ENCODE measurements around the gene DGKZ. TPM values are rescaled to one million over a fixed set of nuclear protein-coding genes. Genes with fewer than 3 reads are reported as not detected.

The DGKZ gene
- total RNA-seq, 3 donors from 2014 or later = 42.3 to 46.5 (median 46.2) TPM

- no peak for TF ChIP-seq POLR2AphosphoS5 (IDR thresholded peaks at IDR 0.05)
- H3K4me3 ChIP-seq = no peak overlapping the region
- DNase-seq (ENCODE audit: low spot score in 2 of 2) = no peak
- no peaks in the 10 kb centered on the region for H3K9me3 ChIP-seq
- peaks cover 0 to 11% of the 10 kb centered on the region in 2 donors for H3K27me3 ChIP-seq
- no peaks in the 10 kb centered on the region for H3K36me3 ChIP-seq
- H3K27ac ChIP-seq = no peak overlapping the region
- no peaks in the 10 kb centered on the region for H3K4me1 ChIP-seq
- intact Hi-C loops (cut with DNase I; ENCODE audit: low total_unique reads) = loop anchor here (2.0 kb wide), 1 partner anchor 45 kb away; no protein-coding TSS in a partner anchor
These were observed 9.5 kb upstream of the DGKZ start for GRCh38 chr11:46337626-46338345.

GRCh38 chr11:46338636-46338987, 8.7 kb upstream of the DGKZ start:
- Histone ChIP-seq H3K27ac (peak overlapping the region; percentile 61 to 77), H3K36me3 (no peaks in the 10 kb centered on the region), H3K4me1 (no peaks in the 10 kb centered on the region), H3K27me3 (peaks cover 0 to 3% of the 10 kb centered on the region in 2 donors), H3K4me3 (peak overlapping the region; percentile 21 to 57 (median 26)), H3K9me3 (no peaks in the 10 kb centered on the region)
- TF ChIP-seq POLR2A (IDR thresholded peaks at IDR 0.05) (no peak), CTCF (IDR thresholded peaks at IDR 0.05) (no peak), POLR2AphosphoS5 (IDR thresholded peaks at IDR 0.05) (no peak)
- no peak for DNase-seq (ENCODE audit: low spot score in 2 of 2)
- intact Hi-C loops (cut with DNase I; ENCODE audit: low total_unique reads) = loop anchor here (2.0 kb wide), 1 partner anchor 46 kb away; no protein-coding TSS in a partner anchor

- Histone ChIP-seq H3K36me3 (no peaks in the 10 kb centered on the region), H3K4me3 (peak overlapping the region; percentile 21 to 57 (median 26)), H3K4me1 (no peaks in the 10 kb centered on the region), H3K27ac (peak overlapping the region; percentile 61 to 77), H3K9me3 (no peaks in the 10 kb centered on the region), H3K27me3 (no peaks in the 10 kb centered on the region)
- TF ChIP-seq CTCF (IDR thresholded peaks at IDR 0.05) = no peak
- TF ChIP-seq POLR2A (IDR thresholded peaks at IDR 0.05) = no peak
- TF ChIP-seq POLR2AphosphoS5 (IDR thresholded peaks at IDR 0.05) = no peak
- intact Hi-C loops (cut with DNase I; ENCODE audit: low total_unique reads) = loop anchor here (2.0 kb wide), 1 partner anchor 46 kb away; no protein-coding TSS in a partner anchor
- DNase-seq (ENCODE audit: low spot score in 2 of 2) = no peak
These were observed 8.1 kb upstream of the DGKZ start for GRCh38 chr11:46338988-46339666.

- Histone ChIP-seq H3K4me1 (no peaks in the 10 kb centered on the region), H3K27me3 (no peaks in the 10 kb centered on the region), H3K36me3 (no peaks in the 10 kb centered on the region), H3K9me3 (no peaks in the 10 kb centered on the region), H3K27ac (peak overlapping the region; percentile 61 to 77), H3K4me3 (no peak overlapping the region)
- intact Hi-C loops (cut with DNase I; ENCODE audit: low total_unique reads) = loop anchor here (2.0 kb wide), 1 partner anchor 47 kb away; no protein-coding TSS in a partner anchor
- no peak for TF ChIP-seq POLR2A (IDR thresholded peaks at IDR 0.05)
- no peak for TF ChIP-seq CTCF (IDR thresholded peaks at IDR 0.05)
- TF ChIP-seq POLR2AphosphoS5 (IDR thresholded peaks at IDR 0.05) = no peak
- no peak for DNase-seq (ENCODE audit: low spot score in 2 of 2)
These were observed 7.4 kb upstream of the DGKZ start for GRCh38 chr11:46339816-46340215.

- no peak overlapping the region for H3K4me3 ChIP-seq
- intact Hi-C loops (cut with DNase I; ENCODE audit: low total_unique reads) = no loop called here
- H3K4me1 ChIP-seq = no peaks in the 10 kb centered on the region
- no peak overlapping the region for H3K27ac ChIP-seq
- TF ChIP-seq POLR2AphosphoS5 (IDR thresholded peaks at IDR 0.05) (no peak), POLR2A (IDR thresholded peaks at IDR 0.05) (no peak), CTCF (IDR thresholded peaks at IDR 0.05) (no peak)
- H3K27me3 ChIP-seq = no peaks in the 10 kb centered on the region
- H3K9me3 ChIP-seq = no peaks in the 10 kb centered on the region
- no peaks in the 10 kb centered on the region for H3K36me3 ChIP-seq
- no peak for DNase-seq (ENCODE audit: low spot score in 2 of 2)
These were observed 5.8 kb upstream of the DGKZ start for GRCh38 chr11:46341454-46341853.
